GM10266 (cell line): ENCODE data around the gene DLX1.
"Not testable (repeated sequence)": the region's sequence is repeated elsewhere in the genome, so short reads cannot be mapped to it uniquely, and the experiment has no call there.

Experiments used
- DNase-seq: peaks from one replicate; pipeline ENCODE4 v3.0.0; 2012; ENCODE audit errors: extremely low spot score
- TF ChIP-seq, protein P1 (sequence below): IDR thresholded peaks from 2 replicates; pipeline ENCODE4 v1.5.1; 2012; ENCODE audit warnings: mild to moderate bottlenecking, low read depth; ENCODE audit not compliant: control insufficient read depth, insufficient read depth; ENCODE audit errors: missing control alignments

DLX1 gene

DNA sequence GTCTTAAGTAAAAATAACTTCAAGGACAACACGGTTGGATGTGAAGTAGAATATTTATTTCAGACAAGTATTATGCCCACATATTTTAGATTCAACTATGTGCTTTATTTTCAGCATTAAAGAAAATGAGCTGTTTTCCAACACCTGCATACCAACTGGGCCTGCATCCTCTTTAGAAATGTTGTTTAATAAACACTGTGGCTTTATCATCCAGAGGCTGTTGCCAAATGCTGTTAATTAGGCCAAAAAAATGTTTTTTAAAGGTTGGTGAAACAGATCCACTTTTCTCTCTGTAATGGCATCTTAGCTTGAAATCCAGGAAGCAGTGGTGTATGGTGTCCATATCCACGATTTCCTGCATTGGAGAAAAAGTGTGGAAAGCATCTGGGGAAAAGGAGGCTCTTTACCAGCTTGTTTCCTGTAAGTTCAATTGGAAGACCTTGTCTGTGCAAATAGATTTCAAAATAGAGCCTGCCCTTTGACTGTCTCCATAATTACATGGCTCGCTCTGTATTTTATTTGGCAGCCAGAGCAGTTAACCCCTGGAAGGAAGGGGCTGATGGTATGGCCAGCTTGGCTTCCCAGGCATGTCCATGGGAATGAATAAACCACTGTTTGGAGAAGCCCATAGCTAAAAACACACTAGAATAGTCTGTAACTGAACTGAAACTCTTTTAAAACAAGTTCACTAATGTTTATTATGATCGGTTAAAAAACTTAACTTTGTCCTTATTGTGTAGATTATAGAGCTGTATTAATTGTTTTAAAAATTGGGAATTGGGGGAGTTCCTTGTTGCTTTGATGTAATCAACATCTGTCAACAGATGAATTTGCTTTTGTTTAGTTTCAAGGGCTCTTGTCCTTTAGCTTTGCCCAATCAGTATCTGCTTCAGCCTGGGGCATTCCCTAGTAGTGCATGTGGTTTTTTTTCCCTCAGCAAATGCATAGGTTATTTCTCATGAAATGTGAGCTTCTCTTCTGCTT lies 33.0 kb upstream of the DLX1 start:
- TF ChIP-seq, protein P1, sequence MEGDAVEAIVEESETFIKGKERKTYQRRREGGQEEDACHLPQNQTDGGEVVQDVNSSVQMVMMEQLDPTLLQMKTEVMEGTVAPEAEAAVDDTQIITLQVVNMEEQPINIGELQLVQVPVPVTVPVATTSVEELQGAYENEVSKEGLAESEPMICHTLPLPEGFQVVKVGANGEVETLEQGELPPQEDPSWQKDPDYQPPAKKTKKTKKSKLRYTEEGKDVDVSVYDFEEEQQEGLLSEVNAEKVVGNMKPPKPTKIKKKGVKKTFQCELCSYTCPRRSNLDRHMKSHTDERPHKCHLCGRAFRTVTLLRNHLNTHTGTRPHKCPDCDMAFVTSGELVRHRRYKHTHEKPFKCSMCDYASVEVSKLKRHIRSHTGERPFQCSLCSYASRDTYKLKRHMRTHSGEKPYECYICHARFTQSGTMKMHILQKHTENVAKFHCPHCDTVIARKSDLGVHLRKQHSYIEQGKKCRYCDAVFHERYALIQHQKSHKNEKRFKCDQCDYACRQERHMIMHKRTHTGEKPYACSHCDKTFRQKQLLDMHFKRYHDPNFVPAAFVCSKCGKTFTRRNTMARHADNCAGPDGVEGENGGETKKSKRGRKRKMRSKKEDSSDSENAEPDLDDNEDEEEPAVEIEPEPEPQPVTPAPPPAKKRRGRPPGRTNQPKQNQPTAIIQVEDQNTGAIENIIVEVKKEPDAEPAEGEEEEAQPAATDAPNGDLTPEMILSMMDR = no peak
- peak; percentile 30 for DNase-seq

DNA sequence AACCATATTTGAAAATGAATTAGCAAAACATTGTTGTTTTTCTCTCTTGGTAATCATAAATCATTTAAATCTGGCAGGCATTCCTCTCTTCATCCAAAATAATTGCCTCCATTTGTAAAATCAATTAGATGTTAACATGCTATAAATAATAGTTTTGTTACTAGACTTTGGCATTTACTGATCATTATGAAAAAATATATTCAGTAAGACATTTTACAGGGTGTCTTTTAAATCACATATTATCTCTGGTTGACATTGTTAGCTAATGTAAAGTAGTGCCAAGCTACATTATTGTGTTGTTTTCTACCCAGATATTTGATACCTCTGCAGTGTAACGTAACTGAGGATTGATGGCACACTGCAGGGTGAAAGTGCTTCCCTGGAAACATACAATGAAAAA lies 31.8 kb upstream of the DLX1 start:
- no peak for DNase-seq
- TF ChIP-seq, protein P1 = no peak

DNA sequence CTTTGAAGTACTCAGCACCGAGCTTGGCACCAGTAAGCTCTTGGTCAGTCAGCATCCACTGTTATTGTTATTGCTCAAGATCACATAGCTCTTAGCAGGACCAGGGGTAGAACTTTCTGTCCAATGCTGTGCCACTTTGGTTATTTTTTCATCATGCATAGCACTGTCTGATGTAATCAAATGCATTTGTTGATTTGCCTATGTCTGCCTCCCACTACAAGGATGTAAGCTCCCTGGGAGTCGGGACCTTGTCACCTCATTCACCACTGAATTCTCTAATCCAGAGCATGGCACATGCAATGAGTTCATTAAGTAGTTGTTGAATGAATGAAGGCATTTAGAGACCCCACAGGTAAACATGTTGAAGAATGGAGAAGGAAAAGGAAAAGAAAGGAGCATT lies 29.0 kb upstream of the DLX1 start:
- TF ChIP-seq, protein P1 = no peak
- DNase-seq = no peak

DNA sequence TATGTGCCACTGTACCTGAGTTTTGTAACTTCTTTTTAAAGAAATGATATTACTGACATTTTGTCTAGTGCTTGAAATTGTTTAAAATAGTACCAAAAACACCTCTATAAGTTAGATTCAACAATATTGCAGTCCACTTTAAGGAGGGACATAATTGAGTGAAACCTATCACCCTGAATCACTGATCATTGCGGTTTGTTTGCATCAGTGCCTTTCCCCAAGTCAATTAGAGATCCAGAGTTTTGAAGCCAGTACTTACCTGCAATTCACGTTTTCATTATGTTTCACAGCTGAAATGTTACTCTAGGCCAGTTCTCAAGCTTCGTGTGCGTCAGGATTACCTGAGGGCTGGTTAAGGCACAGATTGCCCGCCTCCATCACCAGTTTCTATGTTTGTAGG lies 26.6 kb upstream of the DLX1 start:
- no peak for DNase-seq
- TF ChIP-seq, protein P1 = no peak

DNA sequence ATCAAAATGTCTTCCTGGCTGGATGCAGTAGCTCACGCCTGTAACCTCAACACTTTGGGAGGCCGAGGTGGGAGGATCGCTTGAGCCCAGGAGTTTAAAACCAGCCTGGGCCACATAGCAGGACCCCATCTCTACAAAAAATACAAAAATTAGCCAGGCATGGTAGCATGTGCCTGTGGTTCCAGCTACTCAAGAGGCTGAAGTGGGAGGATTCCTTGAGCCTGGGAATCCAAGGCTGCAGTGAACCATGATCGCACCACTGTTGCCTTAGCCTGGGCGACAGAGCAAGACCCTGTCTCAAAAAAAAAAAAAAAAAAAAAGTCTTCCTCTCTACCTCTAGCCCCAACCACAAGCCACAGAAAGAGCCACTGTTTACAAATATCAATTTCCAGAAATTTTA lies 25.2 kb upstream of the DLX1 start:
- DNase-seq = not testable (repeated sequence)

DNA sequence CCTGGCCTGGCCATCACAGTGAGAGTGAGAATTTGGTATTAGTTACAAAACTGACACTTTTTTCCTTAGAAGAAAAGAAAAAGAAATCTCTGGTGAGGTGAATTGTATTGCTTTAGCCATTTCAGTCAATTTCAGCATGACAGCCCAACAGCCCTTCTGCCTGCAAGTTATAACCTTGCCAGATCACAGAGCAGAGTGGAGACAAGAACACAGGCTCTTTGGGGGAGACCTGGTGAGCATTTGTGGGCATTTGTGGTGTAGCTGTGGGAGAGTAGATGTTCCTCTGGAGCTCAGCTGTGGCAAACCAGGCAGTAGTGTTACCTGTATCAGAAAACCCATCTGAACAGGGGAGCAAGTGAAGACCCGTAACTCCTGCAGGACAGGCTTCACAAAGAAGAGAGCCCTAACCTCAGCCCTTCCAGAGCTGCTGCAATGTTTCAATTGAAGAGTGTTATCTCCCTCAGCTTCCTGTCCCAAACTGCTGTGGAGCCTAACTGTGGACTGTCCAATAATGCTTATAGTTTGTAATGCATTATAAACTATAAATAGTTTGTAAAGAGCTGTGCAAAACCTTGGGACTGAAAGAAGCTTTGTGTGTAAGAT lies 22.8 kb upstream of the DLX1 start:
- no peak for DNase-seq

DNA sequence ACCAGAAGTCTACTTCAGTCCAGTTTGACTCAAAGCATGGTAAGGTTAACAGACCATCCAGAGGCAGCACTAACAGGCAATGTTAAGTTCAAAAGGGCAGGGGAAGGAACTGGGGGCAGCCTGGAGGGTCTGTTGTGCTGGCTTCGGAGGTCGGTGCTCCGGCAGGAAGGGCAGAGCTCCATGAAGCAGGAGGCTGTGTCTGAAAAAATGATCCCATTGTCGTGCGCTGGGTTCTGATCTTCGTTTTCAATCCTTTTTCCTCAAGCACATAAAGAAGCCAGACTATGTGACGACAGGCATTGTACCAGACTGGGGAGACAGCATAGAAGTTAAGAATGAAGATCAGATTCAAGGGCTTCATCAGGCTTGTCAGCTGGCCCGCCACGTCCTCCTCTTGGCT lies 21.9 kb upstream of the DLX1 start:
- TF ChIP-seq, protein P1 = no peak
- DNase-seq = no peak

More for the DNA sequence above, 22.8 kb upstream of the DLX1 start:
- TF ChIP-seq, protein P1 = no peak
